Activated effector memory CD4-positive, alpha-beta T cell treated with Interleukin-2 at 50 U/mL for 16 hours (primary cell): ENCODE results near the gene P2RX2.

Experiments
- DNase-seq: peaks from one replicate; pipeline ENCODE4 v3.0.0-alpha.2; 2020

P2RX2 gene

GRCh38 chr12:132604151-132604618 is 14.4 kb upstream of the P2RX2 start:
- DNase-seq: no peak

- no peak for DNase-seq
Observed at GRCh38 chr12:132604668-132605441, 13.7 kb upstream of the P2RX2 start.

GRCh38 chr12:132605892-132606291 is 12.7 kb upstream of the P2RX2 start:
- DNase-seq: no peak

GRCh38 chr12:132606466-132606865 is 12.1 kb upstream of the P2RX2 start:
- DNase-seq: no peak

- DNase-seq: no peak
Observed at GRCh38 chr12:132606927-132607326, 11.6 kb upstream of the P2RX2 start.

GRCh38 chr12:132608231-132609171 is 10.1 kb upstream of the P2RX2 start:
- DNase-seq: no peak

- DNase-seq: no peak
Observed at GRCh38 chr12:132610051-132610759, 8.4 kb upstream of the P2RX2 start, which contains the start of gene LRCOL1. Gene LRCOL1, minus strand, starts transcription at chr12:132610582. Its CDS starts 4,331 bp downstream, at chr12:132606251.

GRCh38 chr12:132610866-132611602 is 7.5 kb upstream of the P2RX2 start:
- no peak for DNase-seq

GRCh38 chr12:132611620-132612019 is 7.0 kb upstream of the P2RX2 start:
- no peak for DNase-seq

GRCh38 chr12:132614029-132614428 is 4.5 kb upstream of the P2RX2 start:
- DNase-seq: no peak

- DNase-seq: peak; percentile 65
Observed at GRCh38 chr12:132614861-132615578, 3.6 kb upstream of the P2RX2 start.

GRCh38 chr12:132615579-132616038 is 3.0 kb upstream of the P2RX2 start:
- DNase-seq: no peak

GRCh38 chr12:132617135-132617701 is 1.4 kb upstream of the P2RX2 start:
- no peak for DNase-seq

GRCh38 chr12:132617822-132618682 is 524 bp upstream of the P2RX2 start:
- DNase-seq: no peak

- DNase-seq: no peak
Observed at GRCh38 chr12:132619071-132619385, 452 bp downstream of the P2RX2 start.

- DNase-seq: no peak
Observed at GRCh38 chr12:132619386-132620112, 973 bp downstream of the P2RX2 start.

GRCh38 chr12:132620113-132620898 is 1.7 kb downstream of the P2RX2 start:
- no peak for DNase-seq

GRCh38 chr12:132620899-132621656 is 2.5 kb downstream of the P2RX2 start:
- no peak for DNase-seq
